Mesothelial cell of epicardium (in vitro differentiated cells): ENCODE measurements around the gene FBLIM1. TPM values are rescaled to one million over a fixed set of nuclear protein-coding genes. Genes with fewer than 3 reads are reported as not detected.
A peak's percentile ranks its signal among the peaks of the same experiment; 100 is the strongest.

Source experiments
- DNase-seq, 2 experiments: peaks; one replicate each; pipeline ENCODE4 v3.0.0; 2021; ENCODE audit warnings: low spot score in 2 of 2; ENCODE audit not compliant: unreplicated experiment in 2 of 2
- H3K27ac Mint-ChIP-seq: 2 replicates; pipeline ENCODE4 v1.8.0; 2021; ENCODE audit warnings: mixed read lengths
- H3K27me3 Mint-ChIP-seq: 2 replicates; pipeline ENCODE4 v1.8.0; 2021; ENCODE audit warnings: low read depth, mixed read lengths
- H3K36me3 Mint-ChIP-seq: 2 replicates; pipeline ENCODE4 v1.8.0; 2021; ENCODE audit warnings: mixed read lengths
- H3K4me1 Mint-ChIP-seq: 2 replicates; pipeline ENCODE4 v1.8.0; 2021; ENCODE audit warnings: mixed read lengths
- H3K4me3 Mint-ChIP-seq: 2 replicates; pipeline ENCODE4 v1.8.0; 2021; ENCODE audit warnings: mild to moderate bottlenecking, moderate library complexity, mixed read lengths
- H3K9me3 Mint-ChIP-seq: 2 replicates; pipeline ENCODE4 v1.8.0; 2021; ENCODE audit warnings: mixed read lengths
- total RNA-seq: library from RNA; stranded (reverse); gene quantifications from 3 replicates; pipeline ENCODE4 v1.2.1, GENCODE V29; 2021
- TF ChIP-seq, protein P1 (sequence below): fragments of 200-600 bp; sonication (generic); IDR thresholded peaks from one replicate; pipeline ENCODE4 v1.5.0; 2021; ENCODE audit warnings: antibody characterized with exemption; ENCODE audit not compliant: unreplicated experiment

The FBLIM1 gene
- total RNA-seq, 1 donor from 2014 or later, result 103 TPM

DNA sequence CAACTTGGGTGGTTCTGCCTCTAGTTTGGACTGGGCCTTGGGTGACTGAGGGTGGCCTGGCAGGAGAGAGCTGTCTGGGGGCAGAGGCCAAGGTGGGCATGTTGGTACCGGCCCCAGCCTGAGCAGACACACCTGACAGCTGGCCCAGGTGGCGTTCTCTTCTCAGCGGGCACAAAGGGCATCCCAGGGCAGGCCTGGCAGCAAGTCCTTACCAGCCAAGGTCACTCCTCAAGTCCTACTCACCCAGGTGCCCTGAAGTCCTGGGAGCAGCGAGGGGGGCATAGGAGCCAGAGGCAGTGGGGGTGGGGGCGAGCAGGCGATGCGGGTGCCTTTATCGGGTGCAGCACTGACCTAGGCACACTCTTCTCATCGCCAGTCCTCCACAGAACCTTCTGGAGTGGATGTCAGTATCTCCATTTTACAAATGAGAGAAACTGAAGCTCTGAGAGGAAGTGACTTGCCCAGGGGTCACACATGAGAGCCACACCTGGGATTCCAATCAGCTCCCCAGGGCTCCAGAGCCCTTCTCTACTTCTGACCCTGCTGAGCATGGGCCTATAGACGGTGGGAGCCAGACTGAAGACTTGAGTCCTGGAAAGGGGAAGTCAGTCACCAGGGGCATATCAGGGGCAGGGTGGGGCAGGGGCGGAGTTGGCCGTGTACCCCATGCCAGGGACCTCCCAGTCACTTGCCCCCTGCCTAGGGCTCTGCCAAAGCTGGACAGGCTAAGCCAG, 23.1 kb upstream of the FBLIM1 start:
- peaks cover 4% of the 10 kb centered on the region for H3K36me3 Mint-ChIP-seq
- no peaks in the 10 kb centered on the region for H3K4me1 Mint-ChIP-seq
- H3K27me3 Mint-ChIP-seq, result no peaks in the 10 kb centered on the region
- TF ChIP-seq, protein P1, sequence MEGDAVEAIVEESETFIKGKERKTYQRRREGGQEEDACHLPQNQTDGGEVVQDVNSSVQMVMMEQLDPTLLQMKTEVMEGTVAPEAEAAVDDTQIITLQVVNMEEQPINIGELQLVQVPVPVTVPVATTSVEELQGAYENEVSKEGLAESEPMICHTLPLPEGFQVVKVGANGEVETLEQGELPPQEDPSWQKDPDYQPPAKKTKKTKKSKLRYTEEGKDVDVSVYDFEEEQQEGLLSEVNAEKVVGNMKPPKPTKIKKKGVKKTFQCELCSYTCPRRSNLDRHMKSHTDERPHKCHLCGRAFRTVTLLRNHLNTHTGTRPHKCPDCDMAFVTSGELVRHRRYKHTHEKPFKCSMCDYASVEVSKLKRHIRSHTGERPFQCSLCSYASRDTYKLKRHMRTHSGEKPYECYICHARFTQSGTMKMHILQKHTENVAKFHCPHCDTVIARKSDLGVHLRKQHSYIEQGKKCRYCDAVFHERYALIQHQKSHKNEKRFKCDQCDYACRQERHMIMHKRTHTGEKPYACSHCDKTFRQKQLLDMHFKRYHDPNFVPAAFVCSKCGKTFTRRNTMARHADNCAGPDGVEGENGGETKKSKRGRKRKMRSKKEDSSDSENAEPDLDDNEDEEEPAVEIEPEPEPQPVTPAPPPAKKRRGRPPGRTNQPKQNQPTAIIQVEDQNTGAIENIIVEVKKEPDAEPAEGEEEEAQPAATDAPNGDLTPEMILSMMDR, result no peak
- H3K27ac Mint-ChIP-seq, result no peak overlapping the region
- no peak for DNase-seq
- H3K4me3 Mint-ChIP-seq, result no peak overlapping the region
- H3K9me3 Mint-ChIP-seq, result no peaks in the 10 kb centered on the region

DNA sequence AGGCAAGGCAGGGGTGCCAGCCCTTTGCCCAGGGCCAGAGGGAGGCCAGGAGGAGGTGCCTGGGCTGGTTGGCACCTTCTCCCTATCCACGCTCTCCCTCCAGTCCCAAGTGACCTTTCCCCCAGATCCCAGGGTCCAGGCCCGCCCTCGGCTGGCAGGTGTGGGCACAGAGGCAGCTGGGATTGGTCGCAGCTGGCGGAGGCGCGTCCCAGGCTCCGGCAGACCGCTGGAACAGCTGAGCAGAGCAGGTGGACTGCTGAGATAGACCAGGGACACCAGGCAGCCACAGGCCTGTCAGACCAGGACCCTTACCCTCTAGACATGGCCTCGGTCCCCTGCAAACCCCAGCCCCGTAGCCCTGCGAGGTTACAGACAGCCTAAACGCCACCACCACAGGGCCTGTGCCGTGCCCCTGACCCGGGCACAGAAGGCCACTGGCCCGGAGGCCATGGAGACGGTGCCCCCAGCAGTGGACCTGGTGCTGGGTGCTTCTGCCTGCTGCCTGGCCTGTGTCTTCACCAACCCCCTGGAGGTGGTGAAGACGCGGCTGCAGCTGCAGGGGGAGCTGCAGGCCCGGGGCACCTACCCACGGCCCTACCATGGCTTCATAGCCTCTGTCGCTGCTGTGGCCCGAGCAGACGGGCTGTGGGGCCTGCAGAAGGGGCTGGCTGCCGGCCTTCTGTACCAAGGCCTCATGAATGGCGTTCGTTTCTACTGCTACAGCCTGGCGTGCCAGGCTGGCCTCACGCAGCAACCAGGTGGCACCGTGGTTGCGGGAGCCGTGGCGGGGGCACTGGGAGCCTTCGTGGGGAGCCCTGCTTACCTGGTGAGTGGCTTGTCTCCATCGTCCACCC, 22.3 kb upstream of the FBLIM1 start, which contains the start of gene SLC25A34:
SLC25A34 (plus strand) TSS at position 221 of the 854 bp plus-strand sequence; CDS start at position 449, 228 bp downstream.
- H3K27me3 Mint-ChIP-seq, result no peaks in the 10 kb centered on the region
- no peaks in the 10 kb centered on the region for H3K9me3 Mint-ChIP-seq
- no peak within 1 kb of the TSS for H3K4me3 Mint-ChIP-seq
- peaks cover under 1% of the 10 kb centered on the region for H3K4me1 Mint-ChIP-seq
- no peak for DNase-seq
- peaks cover 4% of the 10 kb centered on the region for H3K36me3 Mint-ChIP-seq
- TF ChIP-seq, protein P1, result no peak
- no peak within 1 kb of the TSS for H3K27ac Mint-ChIP-seq

DNA sequence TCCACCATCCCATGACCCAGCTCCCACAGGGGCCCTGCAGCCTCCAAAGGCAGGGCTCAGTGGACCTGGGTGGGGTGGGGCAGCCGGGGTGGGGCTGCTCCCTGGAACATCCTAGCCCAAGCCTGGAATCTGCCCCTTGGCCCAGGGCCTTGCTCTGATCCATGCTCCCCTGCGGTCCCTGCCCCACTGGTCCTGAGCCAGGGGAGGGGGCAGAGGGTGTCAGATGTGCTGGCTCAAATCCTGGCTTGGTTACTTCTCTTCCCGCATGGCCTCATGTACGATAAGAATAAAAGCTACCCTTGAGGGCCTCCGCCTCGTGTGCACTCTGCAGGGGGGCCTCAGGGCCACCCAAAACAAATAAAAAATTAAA, 21.7 kb upstream of the FBLIM1 start:
- no peaks in the 10 kb centered on the region for H3K27me3 Mint-ChIP-seq
- DNase-seq, result no peak
- H3K4me3 Mint-ChIP-seq, result no peak overlapping the region
- TF ChIP-seq, protein P1, result no peak
- peaks cover 3% of the 10 kb centered on the region for H3K36me3 Mint-ChIP-seq
- H3K27ac Mint-ChIP-seq, result no peak overlapping the region
- no peaks in the 10 kb centered on the region for H3K9me3 Mint-ChIP-seq
- H3K4me1 Mint-ChIP-seq, result peaks cover 5% of the 10 kb centered on the region

DNA sequence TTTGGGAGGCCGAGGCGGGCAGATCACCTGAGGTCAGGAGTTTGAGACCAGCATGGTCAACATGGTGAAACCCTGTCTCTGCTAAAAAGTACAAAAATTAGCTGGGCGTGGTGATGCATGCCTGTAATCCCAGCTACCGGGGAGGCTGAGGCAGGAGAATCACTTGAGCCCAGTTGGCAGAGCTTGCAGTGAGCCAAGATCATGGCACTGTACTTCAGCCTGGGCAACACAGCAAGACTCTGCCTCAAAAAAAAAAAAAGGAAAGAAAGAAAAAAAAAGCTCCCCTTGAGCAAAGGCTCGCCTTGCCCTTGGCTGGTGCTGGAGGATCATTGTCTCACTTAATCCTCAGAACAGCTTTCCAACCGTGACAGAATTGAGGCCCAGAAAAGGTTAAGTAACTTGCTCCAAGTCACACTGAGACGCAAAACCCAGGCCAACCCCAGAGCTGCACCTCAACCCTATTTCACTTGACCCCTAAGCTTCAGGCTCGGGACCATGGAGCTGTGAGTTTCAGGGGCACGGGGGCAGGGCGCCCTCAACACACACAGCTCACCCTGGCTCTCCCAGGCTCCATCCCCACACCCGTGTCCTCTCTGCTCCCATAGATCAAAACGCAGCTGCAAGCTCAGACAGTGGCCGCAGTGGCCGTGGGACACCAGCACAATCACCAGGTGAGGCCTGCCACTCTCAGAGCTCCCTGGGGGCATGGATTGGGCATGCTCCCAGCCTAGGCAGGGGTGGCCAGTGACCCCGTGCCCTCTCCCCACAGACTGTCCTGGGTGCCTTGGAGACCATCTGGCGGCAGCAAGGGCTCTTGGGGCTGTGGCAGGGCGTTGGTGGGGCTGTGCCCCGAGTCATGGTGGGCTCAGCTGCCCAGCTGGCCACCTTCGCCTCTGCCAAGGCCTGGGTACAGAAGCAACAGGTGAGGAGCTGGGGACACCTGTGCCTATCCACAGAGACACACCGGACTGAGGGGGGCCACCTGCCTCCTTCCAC, 21.0 kb upstream of the FBLIM1 start:
- TF ChIP-seq, protein P1, result no peak
- DNase-seq, result no peak
- Mint-ChIP-seq H3K36me3 (no peaks in the 10 kb centered on the region), H3K27ac (peak overlapping the region; percentile 25), H3K9me3 (no peaks in the 10 kb centered on the region), H3K4me3 (no peak overlapping the region), H3K4me1 (peaks cover 5% of the 10 kb centered on the region), H3K27me3 (no peaks in the 10 kb centered on the region)
